IMR-90 (cell line): Measurements from ENCODE around the gene CACNA1D.

ENCODE experiments used
- CTCF ChIP-seq: conservative IDR thresholded peaks from 2 replicates; pipeline ENCODE4 v1.5.1; 2012; ENCODE audit warnings: mild to moderate bottlenecking, low read depth, low read length, improper control_type of control experiment
- FOS ChIP-seq: fragments of 150-350 bp; IDR thresholded peaks from 2 replicates; pipeline ENCODE4 v1.6.1; 2016; ENCODE audit warnings: low read depth, low read length
- POLR2A ChIP-seq: IDR thresholded peaks from 2 replicates; pipeline ENCODE4 v1.6.1; 2012; ENCODE audit warnings: mild to moderate bottlenecking, low read depth, low read length
- RAD21 ChIP-seq: IDR thresholded peaks from 2 replicates; pipeline ENCODE4 v1.6.1; 2012; ENCODE audit warnings: low read length, improper control_type of control experiment
- RFX5 ChIP-seq: IDR thresholded peaks from 2 replicates; pipeline ENCODE4 v1.8.0; 2012; ENCODE audit warnings: low read depth, mild to moderate bottlenecking, low read length, moderate library complexity

GRCh38 chr3:53818221-53819162 is 324.1 kb downstream of the CACNA1D start:
- no peak for TF ChIP-seq FOS
- TF ChIP-seq CTCF: no peak
- no peak for TF ChIP-seq POLR2A
- no peak for TF ChIP-seq RAD21
- TF ChIP-seq RFX5: no peak
